Measurements from ENCODE around the gene PCDH15.

PCDH15 gene

DNA sequence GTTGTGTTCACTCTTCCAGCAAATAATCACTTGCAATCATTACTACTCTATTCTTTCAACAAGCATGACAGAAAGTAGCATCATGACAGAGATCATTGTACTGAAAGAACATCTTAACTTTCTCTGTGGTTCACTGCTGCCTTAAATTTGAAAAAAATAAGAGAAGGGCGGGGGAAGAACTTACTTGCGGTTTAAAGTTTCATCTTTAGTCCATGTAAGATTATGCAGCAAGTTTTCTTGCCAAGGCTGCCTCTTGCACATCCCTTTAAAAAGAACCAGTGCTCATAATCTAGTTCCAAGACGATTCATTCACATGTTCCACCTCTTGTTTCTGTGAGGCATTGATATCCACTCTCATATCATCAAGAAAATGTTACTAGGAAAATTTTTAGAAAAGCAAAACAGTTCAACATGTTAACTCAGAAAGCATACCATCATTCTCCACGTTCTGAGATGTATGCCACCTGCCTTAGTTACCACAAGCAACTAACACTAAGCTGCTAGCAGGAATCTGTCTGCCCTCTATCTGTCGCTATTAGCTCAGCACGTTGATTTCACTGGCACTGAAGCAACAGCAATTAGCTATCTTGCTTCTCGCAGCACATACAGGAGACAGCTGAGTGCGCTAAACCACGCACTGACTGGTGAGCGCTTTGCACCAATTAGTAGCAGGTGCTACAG, at the start of gene PCDH15:
PCDH15 (minus strand) TSS at position 491 of the 681 bp plus-strand sequence. CDS start 136,969 bp downstream, outside the sequence.
- no peaks in the 10 kb centered on the region for H3K36me3 ChIP-seq (ENCODE audit: insufficient read depth, low read length)
- no peaks in the 10 kb centered on the region for H3K27me3 ChIP-seq (ENCODE audit: insufficient read depth, low read length)
- H2AFZ ChIP-seq (ENCODE audit: low read depth, low read length) = no peak within 1 kb of the TSS
- no peak within 1 kb of the TSS for H3K4me3 ChIP-seq (ENCODE audit: low read length)
- H3K4me1 ChIP-seq (ENCODE audit: insufficient read depth, low read length) = no peaks in the 10 kb centered on the region
- no peaks in the 10 kb centered on the region for H3K9me3 ChIP-seq (ENCODE audit: low read length)

DNA sequence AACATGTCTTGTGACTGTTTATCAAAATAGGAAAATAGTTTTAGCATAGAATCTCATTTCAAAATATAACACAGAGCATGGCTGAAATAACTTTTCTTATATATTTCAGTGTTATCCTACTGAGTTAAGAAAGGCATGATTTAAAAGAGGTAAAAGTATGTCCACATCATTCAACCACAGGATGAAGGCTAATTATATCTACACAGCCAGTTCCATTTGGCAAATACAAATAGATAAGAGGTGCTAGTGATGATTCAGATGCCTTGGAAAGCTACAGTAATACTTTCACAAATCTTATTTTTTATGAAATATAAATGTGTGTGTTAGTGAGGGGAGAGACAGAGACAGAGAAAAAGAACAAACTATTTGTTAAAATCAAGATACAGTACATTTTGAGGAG, 42.9 kb upstream of the PCDH15 start:
- no peak overlapping the region for H3K4me3 ChIP-seq (ENCODE audit: low read length)
- H3K9me3 ChIP-seq (ENCODE audit: low read length) = no peaks in the 10 kb centered on the region
- H3K4me1 ChIP-seq (ENCODE audit: insufficient read depth, low read length) = peaks cover 7% of the 10 kb centered on the region
- H3K36me3 ChIP-seq (ENCODE audit: insufficient read depth, low read length) = no peaks in the 10 kb centered on the region
- no peak overlapping the region for H2AFZ ChIP-seq (ENCODE audit: low read depth, low read length)
- H3K27me3 ChIP-seq (ENCODE audit: insufficient read depth, low read length) = no peaks in the 10 kb centered on the region

DNA sequence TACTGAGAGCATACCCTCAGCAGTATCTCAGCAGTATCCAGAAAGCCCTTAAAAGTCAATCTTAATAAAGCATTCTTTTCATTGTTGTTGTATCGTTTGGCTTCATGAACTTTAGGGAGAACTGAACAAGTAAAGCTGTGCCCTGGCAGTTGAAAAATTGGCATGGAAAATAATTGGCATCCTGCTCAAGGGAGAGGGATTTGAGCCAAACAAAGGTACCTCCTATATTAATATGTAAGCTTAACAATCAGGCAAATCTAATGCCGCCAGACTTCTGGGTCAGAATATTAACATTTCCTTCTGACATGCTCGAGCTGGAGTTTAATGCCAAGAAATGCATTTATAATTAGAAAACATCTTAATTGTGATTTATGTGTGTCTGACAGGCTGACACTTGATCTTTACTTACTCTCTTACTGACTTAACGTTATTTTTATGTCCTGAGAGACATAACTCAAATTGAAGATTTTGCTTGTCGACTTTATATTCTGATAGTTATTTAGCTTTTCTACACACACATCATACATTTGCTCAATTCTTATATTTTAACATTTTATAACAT, 42.1 kb upstream of the PCDH15 start:
- H3K9me3 ChIP-seq (ENCODE audit: low read length) = no peaks in the 10 kb centered on the region
- H2AFZ ChIP-seq (ENCODE audit: low read depth, low read length) = peak overlapping the region; percentile 54
- H3K4me3 ChIP-seq (ENCODE audit: low read length) = no peak overlapping the region
- no peaks in the 10 kb centered on the region for H3K36me3 ChIP-seq (ENCODE audit: insufficient read depth, low read length)
- H3K27me3 ChIP-seq (ENCODE audit: insufficient read depth, low read length) = no peaks in the 10 kb centered on the region
- peaks cover 7% of the 10 kb centered on the region for H3K4me1 ChIP-seq (ENCODE audit: insufficient read depth, low read length)

DNA sequence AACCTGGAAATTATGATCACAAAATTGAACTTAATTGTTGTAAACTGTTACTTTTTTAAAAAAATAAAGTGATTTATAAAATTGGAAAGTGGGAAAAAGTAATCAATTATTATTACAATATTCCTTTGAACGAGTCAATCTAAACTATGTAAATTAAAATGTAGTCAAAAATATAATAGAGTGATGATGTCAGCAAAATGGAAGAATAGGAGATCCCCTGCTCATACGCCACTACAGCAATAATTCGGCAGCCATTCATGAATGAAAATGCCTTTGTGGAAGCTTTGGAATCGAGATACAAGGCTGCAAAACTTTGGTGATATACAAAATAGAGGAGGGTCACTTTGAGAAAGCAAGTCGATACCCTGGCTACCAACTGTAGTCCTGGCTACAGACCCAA, 36.4 kb upstream of the PCDH15 start:
- H3K4me3 ChIP-seq (ENCODE audit: low read length) = no peak overlapping the region
- H2AFZ ChIP-seq (ENCODE audit: low read depth, low read length) = no peak overlapping the region
- no peaks in the 10 kb centered on the region for H3K36me3 ChIP-seq (ENCODE audit: insufficient read depth, low read length)
- H3K27me3 ChIP-seq (ENCODE audit: insufficient read depth, low read length) = no peaks in the 10 kb centered on the region
- H3K9me3 ChIP-seq (ENCODE audit: low read length) = no peaks in the 10 kb centered on the region
- H3K4me1 ChIP-seq (ENCODE audit: insufficient read depth, low read length) = peaks cover 8% of the 10 kb centered on the region

DNA sequence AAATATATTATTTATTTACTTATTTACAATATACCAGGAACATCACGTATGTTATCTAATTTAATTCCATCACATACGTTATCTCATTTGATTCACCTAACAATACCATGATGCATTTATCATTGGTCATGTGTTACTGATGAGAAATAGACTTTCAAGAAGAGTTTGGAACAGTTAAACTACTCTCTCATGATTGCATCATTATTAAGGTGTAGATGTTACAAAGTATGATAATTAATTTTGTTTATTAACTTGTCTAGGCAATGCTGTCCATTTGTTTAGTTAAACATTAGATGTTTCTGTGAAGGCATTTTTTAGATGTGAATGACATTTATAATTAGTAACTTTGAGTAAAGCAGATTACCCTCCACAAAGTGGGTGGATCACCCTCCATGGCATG, 32.0 kb upstream of the PCDH15 start:
- Histone ChIP-seq H3K36me3 (ENCODE audit: insufficient read depth, low read length) (no peaks in the 10 kb centered on the region), H3K9me3 (ENCODE audit: low read length) (no peaks in the 10 kb centered on the region), H3K27me3 (ENCODE audit: insufficient read depth, low read length) (no peaks in the 10 kb centered on the region), H3K4me3 (ENCODE audit: low read length) (no peak overlapping the region), H2AFZ (ENCODE audit: low read depth, low read length) (no peak overlapping the region), H3K4me1 (ENCODE audit: insufficient read depth, low read length) (peaks cover 7% of the 10 kb centered on the region)

DNA sequence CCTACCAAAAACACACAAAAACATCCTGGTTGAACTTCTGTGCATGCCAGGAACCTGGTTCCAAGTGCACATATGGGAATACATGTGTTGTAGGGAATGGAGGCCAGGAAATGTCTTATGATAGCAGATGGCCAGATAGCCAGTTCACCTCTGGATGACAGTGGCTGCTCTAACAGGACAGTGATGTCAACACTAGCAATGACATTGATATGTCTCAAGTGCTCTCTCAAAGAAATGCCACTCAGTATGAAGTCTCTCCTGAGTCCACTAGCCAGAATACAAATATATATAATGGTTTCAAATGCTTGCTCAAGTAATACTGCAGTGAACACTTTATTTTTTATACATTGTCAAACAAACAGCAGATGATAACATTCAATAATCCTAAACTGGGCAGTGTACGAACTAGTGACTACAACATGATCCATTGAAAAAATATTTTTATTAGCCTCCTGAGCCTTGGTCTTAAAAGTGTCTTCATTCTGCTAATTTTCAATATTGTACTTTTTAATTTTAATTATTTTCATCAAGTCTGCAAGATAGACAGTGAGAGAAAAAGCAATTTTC, 26.0 kb upstream of the PCDH15 start:
- Histone ChIP-seq H3K9me3 (ENCODE audit: low read length) (no peaks in the 10 kb centered on the region), H3K4me1 (ENCODE audit: insufficient read depth, low read length) (no peaks in the 10 kb centered on the region), H3K4me3 (ENCODE audit: low read length) (no peak overlapping the region), H3K27me3 (ENCODE audit: insufficient read depth, low read length) (no peaks in the 10 kb centered on the region), H3K36me3 (ENCODE audit: insufficient read depth, low read length) (no peaks in the 10 kb centered on the region), H2AFZ (ENCODE audit: low read depth, low read length) (no peak overlapping the region)

DNA sequence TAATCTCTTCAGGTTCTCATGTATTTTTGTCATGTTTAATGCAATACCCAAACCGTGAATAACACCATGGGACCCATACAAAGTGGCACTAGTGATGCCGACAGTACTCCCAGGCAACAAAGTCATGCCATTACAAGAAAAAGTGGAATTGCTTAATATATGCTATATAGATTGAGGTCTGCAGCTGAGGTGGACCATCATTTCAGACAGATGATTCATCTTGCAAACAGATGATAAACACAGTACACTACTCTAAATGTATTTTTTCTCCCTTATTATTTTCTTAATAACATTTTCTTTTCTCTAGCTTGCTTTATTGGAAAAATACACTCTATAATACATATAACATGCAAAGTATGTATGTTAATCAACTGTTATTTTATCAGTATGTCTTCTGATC, 14.6 kb upstream of the PCDH15 start:
- H3K36me3 ChIP-seq (ENCODE audit: insufficient read depth, low read length) = no peaks in the 10 kb centered on the region
- no peaks in the 10 kb centered on the region for H3K27me3 ChIP-seq (ENCODE audit: insufficient read depth, low read length)
- H2AFZ ChIP-seq (ENCODE audit: low read depth, low read length) = no peak overlapping the region
- no peaks in the 10 kb centered on the region for H3K4me1 ChIP-seq (ENCODE audit: insufficient read depth, low read length)
- no peak overlapping the region for H3K4me3 ChIP-seq (ENCODE audit: low read length)
- no peaks in the 10 kb centered on the region for H3K9me3 ChIP-seq (ENCODE audit: low read length)

DNA sequence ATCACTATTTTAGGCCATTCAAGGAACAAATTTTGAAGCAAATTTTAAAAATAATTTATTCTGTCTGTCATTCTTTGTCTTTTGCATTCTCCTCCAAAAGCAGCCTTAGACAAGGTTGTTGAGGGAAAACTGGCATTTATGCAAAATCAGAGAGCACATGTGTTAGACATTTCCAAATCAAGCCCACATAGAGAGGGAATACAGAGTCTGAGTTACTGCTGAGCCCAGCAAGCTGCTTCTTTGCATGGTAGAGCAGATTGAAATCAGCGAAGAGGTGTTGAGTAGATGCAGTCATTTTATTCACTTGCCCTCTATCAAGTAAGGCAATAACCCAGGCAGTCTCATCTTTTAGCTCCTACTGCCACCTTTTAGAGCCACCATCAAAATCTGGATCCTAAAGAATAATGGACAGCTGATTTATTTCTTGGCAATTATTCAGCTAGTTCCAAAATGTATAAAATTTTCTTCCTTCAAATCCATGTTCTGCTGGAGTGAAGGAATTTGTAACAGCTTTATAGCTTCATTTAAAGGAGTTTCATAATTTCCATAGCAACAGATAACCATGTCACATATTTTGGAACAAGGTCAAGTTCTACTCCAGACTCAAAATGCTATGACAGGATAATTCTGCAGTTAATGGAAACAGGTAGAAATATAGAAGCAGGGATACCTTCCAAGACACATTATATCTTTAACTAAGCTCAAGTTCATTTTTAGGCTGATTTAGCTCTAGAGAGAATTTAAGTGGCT, 7.3 kb upstream of the PCDH15 start:
- H2AFZ ChIP-seq (ENCODE audit: low read depth, low read length) = no peak overlapping the region
- no peaks in the 10 kb centered on the region for H3K27me3 ChIP-seq (ENCODE audit: insufficient read depth, low read length)
- no peaks in the 10 kb centered on the region for H3K4me1 ChIP-seq (ENCODE audit: insufficient read depth, low read length)
- H3K36me3 ChIP-seq (ENCODE audit: insufficient read depth, low read length) = no peaks in the 10 kb centered on the region
- H3K4me3 ChIP-seq (ENCODE audit: low read length) = no peak overlapping the region
- no peaks in the 10 kb centered on the region for H3K9me3 ChIP-seq (ENCODE audit: low read length)

DNA sequence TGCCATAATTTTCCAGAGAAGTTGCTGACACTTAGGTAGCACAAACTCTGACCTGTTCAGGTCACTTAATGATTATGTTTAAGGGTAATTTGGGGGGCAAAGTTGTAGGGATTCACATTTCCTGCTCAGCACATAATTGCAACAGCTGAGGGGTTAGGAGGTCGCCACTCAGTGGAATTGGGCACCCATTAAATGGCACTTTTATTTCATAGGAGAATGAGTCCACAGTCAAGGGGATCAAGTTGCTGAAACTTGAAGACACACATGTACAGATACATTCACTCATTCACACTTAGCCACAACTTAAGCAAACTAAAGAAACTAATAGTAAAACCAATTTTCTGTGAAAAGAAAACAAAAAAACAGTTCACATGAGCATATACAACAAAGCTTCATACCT, 1.5 kb downstream of the PCDH15 start:
- Histone ChIP-seq H3K36me3 (ENCODE audit: insufficient read depth, low read length) (no peaks in the 10 kb centered on the region), H3K27me3 (ENCODE audit: insufficient read depth, low read length) (no peaks in the 10 kb centered on the region), H3K9me3 (ENCODE audit: low read length) (no peaks in the 10 kb centered on the region), H3K4me3 (ENCODE audit: low read length) (no peak overlapping the region), H3K4me1 (ENCODE audit: insufficient read depth, low read length) (no peaks in the 10 kb centered on the region), H2AFZ (ENCODE audit: low read depth, low read length) (no peak overlapping the region)

DNA sequence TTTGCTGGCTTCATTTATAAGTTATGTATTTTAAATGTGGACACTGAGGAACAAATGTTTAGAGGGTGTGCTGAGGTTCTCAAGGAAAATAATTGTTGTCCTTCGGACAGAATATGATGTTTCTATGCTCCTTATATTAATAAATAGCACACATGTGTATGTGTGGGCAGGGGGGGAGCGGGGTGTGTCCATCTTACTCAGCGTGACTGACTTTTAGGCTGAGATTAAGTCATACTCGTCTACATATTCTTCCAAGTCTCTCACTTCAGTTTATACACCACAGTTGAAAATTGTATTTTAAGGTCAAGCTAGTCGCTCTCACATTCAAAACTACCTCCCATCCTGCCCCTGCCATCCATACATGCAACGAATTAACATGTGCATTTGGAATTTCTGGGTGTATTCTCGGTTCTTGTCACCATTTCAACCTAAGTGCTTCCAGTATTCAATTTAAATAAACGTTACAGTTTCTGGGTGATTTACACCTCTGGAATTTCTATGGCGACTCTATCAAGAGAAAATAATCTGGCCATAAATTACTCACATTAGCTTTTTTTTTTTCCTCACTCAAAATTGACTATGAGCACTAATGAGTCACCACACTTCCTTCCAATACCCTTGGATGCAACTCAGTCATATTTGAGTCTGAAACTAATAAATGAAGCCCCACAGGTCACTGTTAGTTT, 3.3 kb downstream of the PCDH15 start:
- Histone ChIP-seq H3K4me3 (ENCODE audit: low read length) (no peak overlapping the region), H3K4me1 (ENCODE audit: insufficient read depth, low read length) (no peaks in the 10 kb centered on the region), H3K36me3 (ENCODE audit: insufficient read depth, low read length) (no peaks in the 10 kb centered on the region), H3K27me3 (ENCODE audit: insufficient read depth, low read length) (no peaks in the 10 kb centered on the region), H2AFZ (ENCODE audit: low read depth, low read length) (no peak overlapping the region), H3K9me3 (ENCODE audit: low read length) (no peaks in the 10 kb centered on the region)

DNA sequence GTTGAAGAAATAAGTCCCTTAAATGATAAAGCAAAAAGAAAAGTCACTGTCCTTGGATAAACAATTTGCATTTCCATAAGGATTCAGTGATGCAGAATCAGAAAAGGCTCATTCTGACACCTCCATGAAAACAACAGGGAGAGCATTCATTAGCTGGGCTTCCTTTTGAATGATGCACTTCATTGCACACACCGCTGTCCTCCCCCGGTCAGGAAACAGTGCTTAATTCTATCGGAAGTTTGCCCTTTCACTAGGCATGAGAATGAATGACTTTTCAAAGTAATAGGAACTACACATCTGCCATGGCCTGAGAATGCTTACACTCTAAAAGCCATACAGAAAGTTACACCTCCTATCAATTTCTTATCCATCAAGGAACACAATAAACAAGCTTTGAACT, 4.2 kb downstream of the PCDH15 start:
- Histone ChIP-seq H3K36me3 (ENCODE audit: insufficient read depth, low read length) (no peaks in the 10 kb centered on the region), H3K27me3 (ENCODE audit: insufficient read depth, low read length) (no peaks in the 10 kb centered on the region), H3K4me1 (ENCODE audit: insufficient read depth, low read length) (no peaks in the 10 kb centered on the region), H3K4me3 (ENCODE audit: low read length) (no peak overlapping the region), H2AFZ (ENCODE audit: low read depth, low read length) (peak overlapping the region; percentile 40), H3K9me3 (ENCODE audit: low read length) (no peaks in the 10 kb centered on the region)

DNA sequence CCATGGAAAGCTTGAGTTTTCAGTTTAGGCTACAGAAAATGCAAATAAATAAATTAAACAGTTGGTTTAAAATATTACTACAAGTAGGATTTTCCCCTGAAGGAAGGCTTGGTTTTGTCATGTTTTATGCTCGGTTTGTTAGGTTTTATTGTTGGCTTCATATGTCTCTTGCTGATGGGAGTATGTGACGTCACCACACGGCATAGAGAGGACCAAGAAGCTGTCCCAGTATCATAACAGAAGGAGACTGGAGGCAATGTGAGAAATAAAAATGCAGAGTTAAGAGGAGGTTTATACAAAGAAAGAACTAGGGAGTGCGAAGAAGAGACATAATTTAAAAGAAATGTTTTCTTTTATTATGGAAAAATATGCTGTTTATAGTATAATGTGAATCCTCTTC, 24.4 kb downstream of the PCDH15 start:
- H2AFZ ChIP-seq (ENCODE audit: low read depth, low read length) = no peak overlapping the region
- H3K9me3 ChIP-seq (ENCODE audit: low read length) = no peaks in the 10 kb centered on the region
- peaks cover 13% of the 10 kb centered on the region for H3K4me1 ChIP-seq (ENCODE audit: insufficient read depth, low read length)
- H3K4me3 ChIP-seq (ENCODE audit: low read length) = no peak overlapping the region
- H3K27me3 ChIP-seq (ENCODE audit: insufficient read depth, low read length) = no peaks in the 10 kb centered on the region
- H3K36me3 ChIP-seq (ENCODE audit: insufficient read depth, low read length) = no peaks in the 10 kb centered on the region

All from neuron (in vitro differentiated cells).